Thyroid gland (tissue), 4 donors: Measurements from ENCODE around the gene PREPL. TPM values are rescaled to one million over a fixed set of nuclear protein-coding genes. Genes with fewer than 3 reads are reported as not detected.

Source experiments
- DNase-seq, 2 donors: peaks; one replicate each; pipeline ENCODE4 v3.0.0-alpha.2; 2019
- H3K27ac ChIP-seq, 3 donors: fragments of 200-600 bp; sonication (generic); 1 replicate in 2 of 3; 2 replicates in 1 of 3; pipeline ENCODE4 v1.5.1; 2016 to 2019; ENCODE audit warnings: mild to moderate bottlenecking in 1 of 3, moderate library complexity in 1 of 3
- H3K27me3 ChIP-seq: fragments of 200-600 bp; sonication (generic); one replicate; pipeline ENCODE4 v1.5.1; 2019
- H3K36me3 ChIP-seq, 2 donors: fragments of 200-600 bp; sonication (generic); one replicate each; pipeline ENCODE4 v1.5.1; 2016 to 2019
- H3K4me1 ChIP-seq, 2 donors: fragments of 200-600 bp; sonication (generic); one replicate each; pipeline ENCODE4 v1.5.1; 2017 to 2019
- H3K4me3 ChIP-seq, 3 donors: fragments of 200-600 bp; sonication (generic); replicated peaks in 1 of 3; 1 replicate in 2 of 3; 2 replicates in 1 of 3; pipeline ENCODE4 v1.5.1; 2016; ENCODE audit warnings: mild to moderate bottlenecking in 1 of 3
- H3K9me3 ChIP-seq: fragments of 200-600 bp; sonication (generic); one replicate; pipeline ENCODE4 v1.5.1; 2017
- POLR2A ChIP-seq, 2 donors: fragments of 450-650 bp; IDR thresholded peaks; one replicate each; pipeline ENCODE4 v1.6.1; 2017; ENCODE audit warnings: antibody characterized with exemption in 2 of 2, mild to moderate bottlenecking in 2 of 2, moderate library complexity in 1 of 2
- WGBS, 2 donors: methylation state at CpG; one replicate each; pipeline ENCODE4 v1.1.5; 2017; 5-methylcytosine and 5-hydroxymethylcytosine counted together
- intact Hi-C: fragments of 100-400 bp; cut with DNase I; formaldehyde crosslinking; loops from one replicate; pipeline ENCODE4 v1.15.1; 2023
- total RNA-seq, 4 donors: library from RNA; depleted of rRNA; stranded (reverse); fragments of >200 nt; gene quantifications; one replicate each; pipeline ENCODE4 v1.2.3, GENCODE V29; 2016
- TF ChIP-seq, protein P1 (sequence below), 6 experiments: fragments of 200-600 bp in 3 of 6; fragments of 450-650 bp in 3 of 6; sonication (generic) in 3 of 6; IDR thresholded peaks; one replicate each; pipeline ENCODE4 v1.5.1; 2016 to 2019; ENCODE audit warnings: antibody characterized with exemption in 6 of 6, mild to moderate bottlenecking in 2 of 6, inconsistent platforms in 1 of 6, moderate library complexity in 1 of 6

Gene PREPL
- total RNA-seq, 4 donors from 2014 or later: 70.0 to 93.2 (median 72.3) TPM

DNA sequence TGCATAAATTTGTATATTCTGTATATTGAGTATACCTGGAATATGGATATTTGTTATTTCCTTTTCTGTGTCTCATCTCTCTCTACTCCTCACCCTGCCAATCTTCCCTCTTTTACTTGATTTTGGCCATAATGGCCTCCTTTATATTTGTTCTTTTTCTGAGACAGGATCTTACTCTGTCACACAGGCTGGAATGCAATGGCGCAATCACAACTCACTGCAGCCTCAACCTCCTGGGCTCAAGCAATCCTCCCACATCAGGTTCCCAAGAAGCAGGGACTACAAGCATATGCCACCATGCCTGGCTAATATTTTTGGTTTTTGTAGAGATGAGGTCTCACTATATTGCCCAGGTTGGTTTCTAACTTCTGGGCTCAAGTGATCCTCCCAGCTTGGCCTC, 30.5 kb downstream of the PREPL start:
- intact Hi-C loops: no loop called here
- Histone ChIP-seq H3K4me3 (no peak overlapping the region), H3K9me3 (no peaks in the 10 kb centered on the region), H3K27ac (peak overlapping the region in 1 of 3 donors; percentile 44), H3K36me3 (peaks cover 0 to 4% of the 10 kb centered on the region in 2 donors), H3K27me3 (no peaks in the 10 kb centered on the region), H3K4me1 (peaks cover 30 to 32% of the 10 kb centered on the region in 2 donors)
- WGBS, 2 donors: 93 to 100% methylated on average over 1 of the region's 1 CpG
- no peak for TF ChIP-seq POLR2A (IDR thresholded peaks at IDR 0.05)
- TF ChIP-seq, protein P1, sequence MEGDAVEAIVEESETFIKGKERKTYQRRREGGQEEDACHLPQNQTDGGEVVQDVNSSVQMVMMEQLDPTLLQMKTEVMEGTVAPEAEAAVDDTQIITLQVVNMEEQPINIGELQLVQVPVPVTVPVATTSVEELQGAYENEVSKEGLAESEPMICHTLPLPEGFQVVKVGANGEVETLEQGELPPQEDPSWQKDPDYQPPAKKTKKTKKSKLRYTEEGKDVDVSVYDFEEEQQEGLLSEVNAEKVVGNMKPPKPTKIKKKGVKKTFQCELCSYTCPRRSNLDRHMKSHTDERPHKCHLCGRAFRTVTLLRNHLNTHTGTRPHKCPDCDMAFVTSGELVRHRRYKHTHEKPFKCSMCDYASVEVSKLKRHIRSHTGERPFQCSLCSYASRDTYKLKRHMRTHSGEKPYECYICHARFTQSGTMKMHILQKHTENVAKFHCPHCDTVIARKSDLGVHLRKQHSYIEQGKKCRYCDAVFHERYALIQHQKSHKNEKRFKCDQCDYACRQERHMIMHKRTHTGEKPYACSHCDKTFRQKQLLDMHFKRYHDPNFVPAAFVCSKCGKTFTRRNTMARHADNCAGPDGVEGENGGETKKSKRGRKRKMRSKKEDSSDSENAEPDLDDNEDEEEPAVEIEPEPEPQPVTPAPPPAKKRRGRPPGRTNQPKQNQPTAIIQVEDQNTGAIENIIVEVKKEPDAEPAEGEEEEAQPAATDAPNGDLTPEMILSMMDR (IDR thresholded peaks at IDR 0.05): no peak
- DNase-seq: no peak

DNA sequence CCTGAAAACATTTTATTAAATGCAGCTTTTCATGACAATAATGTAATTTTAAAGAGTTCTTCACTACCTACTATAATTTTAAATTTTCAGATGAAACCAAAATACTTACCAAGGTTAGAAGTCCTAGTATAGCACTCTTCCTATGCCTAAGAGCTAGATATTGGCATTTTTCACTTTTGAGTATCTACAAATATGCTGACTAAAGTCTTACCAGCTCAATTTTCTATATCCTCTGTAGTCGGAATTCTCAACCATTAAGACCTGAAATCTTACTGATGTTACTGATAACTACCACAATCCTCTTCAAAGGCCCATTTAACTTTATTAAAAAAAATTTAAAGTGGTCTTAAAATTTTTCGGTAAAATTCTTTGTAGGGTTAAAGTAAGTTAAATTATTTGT, 32.0 kb downstream of the PREPL start:
- Histone ChIP-seq H3K27ac (peak overlapping the region; percentile 31 to 71 (median 44)), H3K36me3 (peaks cover 0 to 4% of the 10 kb centered on the region in 2 donors), H3K27me3 (no peaks in the 10 kb centered on the region), H3K9me3 (no peaks in the 10 kb centered on the region), H3K4me1 (peaks cover 42 to 47% of the 10 kb centered on the region in 2 donors), H3K4me3 (no peak overlapping the region)
- WGBS, 2 donors: 71 to 75% methylated on average over 2 of the region's 2 CpGs
- no peak for DNase-seq
- intact Hi-C loops: no loop called here
- TF ChIP-seq POLR2A (IDR thresholded peaks at IDR 0.05): no peak
- TF ChIP-seq, protein P1 (IDR thresholded peaks at IDR 0.05): no peak

DNA sequence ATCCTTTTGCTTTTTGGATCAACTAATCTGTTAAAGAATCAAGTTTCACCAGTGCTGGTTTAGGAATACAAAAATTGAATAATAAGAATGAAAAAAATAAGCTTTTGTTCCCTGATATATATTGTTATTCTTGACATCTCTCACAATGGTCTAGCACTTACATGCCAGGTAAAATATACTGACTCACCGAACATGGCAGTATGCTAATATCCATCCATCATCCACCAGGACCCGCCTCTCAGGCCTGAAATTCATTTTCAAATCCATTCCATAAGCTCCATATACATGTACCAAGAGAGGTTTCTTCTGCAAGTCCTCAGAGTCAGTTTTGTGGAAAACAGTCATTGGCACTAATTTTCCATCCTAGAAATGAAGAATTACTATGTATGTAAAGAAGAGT, 32.5 kb downstream of the PREPL start:
- Histone ChIP-seq H3K4me3 (no peak overlapping the region), H3K36me3 (peaks cover 0 to 4% of the 10 kb centered on the region in 2 donors), H3K27me3 (no peaks in the 10 kb centered on the region), H3K4me1 (peaks cover 40 to 48% of the 10 kb centered on the region in 2 donors), H3K9me3 (no peaks in the 10 kb centered on the region), H3K27ac (peak overlapping the region in 2 of 3 donors; percentile 44 to 71)
- intact Hi-C loops: no loop called here
- DNase-seq: no peak
- WGBS, 2 donors: 96 to 98% methylated on average over 2 of the region's 2 CpGs
- TF ChIP-seq POLR2A (IDR thresholded peaks at IDR 0.05): no peak
- TF ChIP-seq, protein P1 (IDR thresholded peaks at IDR 0.05): no peak

GRCh38 chr2:44326548-44327264, 34.6 kb downstream of the PREPL start:
- Histone ChIP-seq H3K9me3 (no peaks in the 10 kb centered on the region), H3K36me3 (peaks cover 13 to 17% of the 10 kb centered on the region in 2 donors), H3K27ac (peak overlapping the region; percentile 93 to 96 (median 94)), H3K27me3 (no peaks in the 10 kb centered on the region), H3K4me3 (no peak overlapping the region), H3K4me1 (peaks cover 40 to 48% of the 10 kb centered on the region in 2 donors)
- WGBS, 2 donors: 42 to 57% methylated on average over 13 of the region's 13 CpGs
- TF ChIP-seq, protein P1 (IDR thresholded peaks at IDR 0.05): no peak
- no peak for TF ChIP-seq POLR2A (IDR thresholded peaks at IDR 0.05)
- DNase-seq: peak; percentile 52 to 66
- intact Hi-C loops: no loop called here

- Histone ChIP-seq H3K4me1 (peaks cover 40 to 48% of the 10 kb centered on the region in 2 donors), H3K9me3 (no peaks in the 10 kb centered on the region), H3K36me3 (peaks cover 20 to 25% of the 10 kb centered on the region in 2 donors), H3K4me3 (no peak overlapping the region), H3K27ac (peak overlapping the region; percentile 93 to 96 (median 94)), H3K27me3 (no peaks in the 10 kb centered on the region)
- peak; percentile 75 to 80 for DNase-seq
- TF ChIP-seq POLR2A (IDR thresholded peaks at IDR 0.05): no peak
- TF ChIP-seq, protein P1 (IDR thresholded peaks at IDR 0.05): no peak
- intact Hi-C loops: no loop called here
- WGBS, 2 donors: 35 to 43% methylated on average over 4 of the region's 4 CpGs
Measured at GRCh38 chr2:44325897-44326296, 35.4 kb downstream of the PREPL start.
